ENCODE results near the gene ST6GAL1. TPM values are rescaled to one million over a fixed set of nuclear protein-coding genes. Genes with fewer than 3 reads are reported as not detected.

ST6GAL1 gene
- total RNA-seq, 1 experiment from 2014 or later: 15.6 TPM

- no peaks in the 10 kb centered on the region for H3K27me3 ChIP-seq (ENCODE audit: insufficient read depth, low read length)
- CTCF ChIA-PET: no interaction called here
- H3K4me2 ChIP-seq (ENCODE audit: low read length): no peak overlapping the region
- H3K9me2 ChIP-seq (ENCODE audit: insufficient read depth): no peaks in the 10 kb centered on the region
- POLR2A ChIA-PET: no interaction called here
- no peak overlapping the region for H3K9ac ChIP-seq (ENCODE audit: low read length)
- no peaks in the 10 kb centered on the region for H3K4me1 ChIP-seq (ENCODE audit: control insufficient read depth in 1 of 2, insufficient read depth in 2 of 2, low read length in 2 of 2)
- H3K27ac ChIP-seq (ENCODE audit: low read depth, low read length): no peak overlapping the region
- no TSS peak for BruUV-seq (replicated peaks)
- ATAC-seq: no peak
- H3K79me2 ChIP-seq (ENCODE audit: insufficient read depth, low read length): no peaks in the 10 kb centered on the region
- no peak overlapping the region for H2AFZ ChIP-seq (ENCODE audit: low read depth, low read length, poor library complexity, severe bottlenecking)
- intact Hi-C loops (cut with micrococcal nuclease): no loop called here
- no peak for DNase-seq (ENCODE audit: low read depth, low spot score)
- H3K36me3 ChIP-seq (ENCODE audit: control insufficient read depth in 1 of 2, insufficient read depth in 2 of 2, low read length in 2 of 2): no peaks in the 10 kb centered on the region
- RAD21 ChIA-PET (ENCODE audit: low non-redundant PET in 1 of 2, low total read pairs in 2 of 2, uncharacterized antibody in 2 of 2, unreplicated experiment in 2 of 2): no interaction called here
- TF ChIP-seq SRF (IDR thresholded peaks at IDR 0.05; ENCODE audit: low read depth): no peak
- TF ChIP-seq JUND (IDR thresholded peaks at IDR 0.05): no peak
- no peak for TF ChIP-seq SP1 (IDR thresholded peaks at IDR 0.05; ENCODE audit: low read depth)
- no peak for TF ChIP-seq EZH2 (IDR thresholded peaks at IDR 0.05)
- no peaks in the 10 kb centered on the region for H4K20me1 ChIP-seq (ENCODE audit: insufficient read depth)
- no peak overlapping the region for H3K4me3 ChIP-seq (replicated peaks in 1 of 2; ENCODE audit: low read depth in 1 of 2, low read length in 2 of 2)
- H3K9me3 ChIP-seq (ENCODE audit: control insufficient read depth in 1 of 2, insufficient read depth in 1 of 2, low read depth in 1 of 2, low read length in 2 of 2): no peaks in the 10 kb centered on the region
Measured at GRCh38 chr3:187080799-187081450, 150.6 kb downstream of the ST6GAL1 start.

GRCh38 chr3:187082758-187083375 is 152.5 kb downstream of the ST6GAL1 start:
- intact Hi-C loops (cut with micrococcal nuclease): no loop called here
- CTCF ChIA-PET: no interaction called here
- no peaks in the 10 kb centered on the region for H3K4me1 ChIP-seq (ENCODE audit: control insufficient read depth in 1 of 2, insufficient read depth in 2 of 2, low read length in 2 of 2)
- TF ChIP-seq EZH2 (IDR thresholded peaks at IDR 0.05) (no peak), ELF1 (IDR thresholded peaks at IDR 0.05; ENCODE audit: borderline replicate concordance, low read depth) (no peak), CEBPB (IDR thresholded peaks at IDR 0.05; ENCODE audit: low read depth) (no peak), YY1 (IDR thresholded peaks at IDR 0.05; ENCODE audit: extremely low read depth, insufficient replicate concordance, low read depth, low read length) (no peak), POLR2AphosphoS5 (IDR thresholded peaks at IDR 0.05; ENCODE audit: low read depth, low read length) (no peak), JUND (IDR thresholded peaks at IDR 0.05) (no peak), EGR1 (IDR thresholded peaks at IDR 0.05; ENCODE audit: low read depth) (no peak), POLR2A (IDR thresholded peaks at IDR 0.05; ENCODE audit: borderline replicate concordance, extremely low read depth, insufficient read depth, insufficient read length) (no peak), CTCF (IDR thresholded peaks at IDR 0.05 in 2 of 3, conservative IDR thresholded peaks at IDR 0.05 in 1 of 3; ENCODE audit: borderline replicate concordance in 1 of 3, insufficient read depth in 1 of 3, low read depth in 2 of 3, low read length in 2 of 3) (no peak), EZH2phosphoT487 (IDR thresholded peaks at IDR 0.05; ENCODE audit: borderline replicate concordance) (no peak), ZBTB33 (IDR thresholded peaks at IDR 0.05; ENCODE audit: extremely low read depth, insufficient replicate concordance, low read length) (no peak)

More at GRCh38 chr3:187082758-187083375, 152.5 kb downstream of the ST6GAL1 start:
- H3K9me2 ChIP-seq (ENCODE audit: insufficient read depth): no peaks in the 10 kb centered on the region
- H3K4me3 ChIP-seq (replicated peaks in 1 of 2; ENCODE audit: low read depth in 1 of 2, low read length in 2 of 2): no peak overlapping the region
- ChIA-PET POLR2A (no interaction called here), RAD21 (ENCODE audit: low non-redundant PET in 1 of 2, low total read pairs in 2 of 2, uncharacterized antibody in 2 of 2, unreplicated experiment in 2 of 2) (no interaction called here)
- ATAC-seq (no peak), DNase-seq (ENCODE audit: low read depth, low spot score) (no peak)
- H3K36me3 ChIP-seq (ENCODE audit: control insufficient read depth in 1 of 2, insufficient read depth in 2 of 2, low read length in 2 of 2): no peaks in the 10 kb centered on the region
- H3K9ac ChIP-seq (ENCODE audit: low read length): no peak overlapping the region
- no TSS peak for BruUV-seq (replicated peaks)
- H3K27me3 ChIP-seq (ENCODE audit: insufficient read depth, low read length): no peaks in the 10 kb centered on the region
- H3K79me2 ChIP-seq (ENCODE audit: insufficient read depth, low read length): no peaks in the 10 kb centered on the region
- no peaks in the 10 kb centered on the region for H4K20me1 ChIP-seq (ENCODE audit: insufficient read depth)
- no peak overlapping the region for H3K27ac ChIP-seq (ENCODE audit: low read depth, low read length)
- H2AFZ ChIP-seq (ENCODE audit: low read depth, low read length, poor library complexity, severe bottlenecking): no peak overlapping the region
- peaks cover 0 to 4% of the 10 kb centered on the region in 2 experiments; a peak in 1 of 4 replicates for H3K9me3 ChIP-seq (ENCODE audit: control insufficient read depth in 1 of 2, insufficient read depth in 1 of 2, low read depth in 1 of 2, low read length in 2 of 2)
- no peak overlapping the region for H3K4me2 ChIP-seq (ENCODE audit: low read length)

Measured in HCT116 (cell line).